GM18508 (cell line): ENCODE measurements around the gene SLC37A3.
"Not testable (repeated sequence)": the region's sequence is repeated elsewhere in the genome, so short reads cannot be mapped to it uniquely, and the experiment has no call there.

Source experiments
- ATAC-seq: cut with Tn5 transposase; IDR thresholded peaks from one replicate; pipeline ENCODE4 v1.9.1; 2021; ENCODE audit warnings: moderate number of reproducible peaks; ENCODE audit not compliant: insufficient read depth, unreplicated experiment

The SLC37A3 gene

DNA sequence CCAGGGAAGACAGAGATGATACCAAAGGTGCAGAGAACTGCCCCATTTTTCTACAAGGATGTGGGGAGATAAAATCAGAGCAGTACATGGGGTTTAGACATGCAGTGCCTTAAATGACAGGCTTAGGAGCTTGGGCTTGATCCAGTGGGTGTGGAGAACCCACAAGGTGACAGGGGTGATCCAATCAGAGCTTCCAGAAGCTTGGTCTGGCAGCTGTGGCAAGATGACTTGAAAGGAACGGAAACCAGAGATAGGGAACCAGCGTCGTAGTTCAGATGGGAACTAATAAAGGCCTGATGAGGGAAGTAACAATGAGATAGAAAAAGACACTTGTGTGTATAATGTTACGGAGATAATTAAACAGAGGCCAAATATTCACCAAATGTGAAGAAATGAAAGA is 80.7 kb downstream of the SLC37A3 start:
- no peak for ATAC-seq

DNA sequence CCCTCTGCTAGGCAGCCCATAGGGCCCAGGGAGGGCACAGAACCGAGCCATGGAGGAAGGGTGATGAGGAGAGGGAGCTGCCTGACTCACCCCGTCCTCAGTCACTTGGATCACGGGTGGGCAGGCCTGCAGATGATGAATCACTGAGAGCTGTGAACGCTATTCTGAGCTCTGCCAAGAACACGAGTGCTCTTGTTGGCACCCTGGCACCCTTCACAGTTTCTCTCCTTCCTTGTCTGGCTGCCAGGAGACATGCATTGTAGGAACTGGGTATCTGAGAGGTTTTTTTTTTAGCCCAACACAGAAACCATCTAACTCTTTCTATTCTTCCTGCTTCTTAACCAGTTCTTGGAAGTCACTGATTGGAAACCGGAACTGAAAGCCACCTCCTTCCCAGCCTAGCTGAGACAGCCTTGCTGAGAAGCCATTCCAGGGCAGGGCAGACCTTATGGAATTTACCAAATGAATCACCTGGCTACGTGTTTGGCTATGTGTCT is 82.1 kb downstream of the SLC37A3 start:
- no peak for ATAC-seq

DNA sequence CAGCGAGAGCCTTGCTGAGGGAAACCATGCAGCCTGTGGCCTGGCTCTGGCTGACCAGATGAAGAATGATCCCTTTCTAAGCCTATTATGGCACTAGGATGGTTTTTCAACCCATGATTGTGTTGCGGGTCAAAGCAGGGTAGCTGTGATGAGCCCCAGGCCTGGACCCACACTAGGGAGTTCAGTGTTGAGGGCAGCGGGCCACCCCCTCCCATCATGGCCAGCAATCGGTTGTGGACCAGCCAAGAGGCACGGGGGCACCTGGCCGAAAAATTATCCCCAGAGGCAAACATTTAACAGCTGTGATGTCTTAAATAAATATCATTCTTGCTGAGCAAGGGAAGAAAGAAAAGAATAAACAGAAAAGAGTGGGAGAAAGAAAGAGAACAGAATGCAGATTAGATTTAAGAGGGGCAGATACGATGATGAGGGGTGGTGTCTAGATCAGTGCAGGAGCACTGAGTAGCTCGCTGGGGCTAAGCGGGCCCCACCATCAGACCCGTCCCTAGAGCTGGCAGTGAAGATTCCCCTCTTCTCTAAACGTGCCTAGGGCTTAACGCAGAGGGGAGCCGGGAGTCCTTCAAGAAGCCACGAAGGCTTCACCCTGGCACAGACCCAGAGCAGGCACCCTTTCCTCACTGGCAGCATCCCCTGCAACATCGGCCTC is 82.7 kb downstream of the SLC37A3 start:
- ATAC-seq, result no peak

DNA sequence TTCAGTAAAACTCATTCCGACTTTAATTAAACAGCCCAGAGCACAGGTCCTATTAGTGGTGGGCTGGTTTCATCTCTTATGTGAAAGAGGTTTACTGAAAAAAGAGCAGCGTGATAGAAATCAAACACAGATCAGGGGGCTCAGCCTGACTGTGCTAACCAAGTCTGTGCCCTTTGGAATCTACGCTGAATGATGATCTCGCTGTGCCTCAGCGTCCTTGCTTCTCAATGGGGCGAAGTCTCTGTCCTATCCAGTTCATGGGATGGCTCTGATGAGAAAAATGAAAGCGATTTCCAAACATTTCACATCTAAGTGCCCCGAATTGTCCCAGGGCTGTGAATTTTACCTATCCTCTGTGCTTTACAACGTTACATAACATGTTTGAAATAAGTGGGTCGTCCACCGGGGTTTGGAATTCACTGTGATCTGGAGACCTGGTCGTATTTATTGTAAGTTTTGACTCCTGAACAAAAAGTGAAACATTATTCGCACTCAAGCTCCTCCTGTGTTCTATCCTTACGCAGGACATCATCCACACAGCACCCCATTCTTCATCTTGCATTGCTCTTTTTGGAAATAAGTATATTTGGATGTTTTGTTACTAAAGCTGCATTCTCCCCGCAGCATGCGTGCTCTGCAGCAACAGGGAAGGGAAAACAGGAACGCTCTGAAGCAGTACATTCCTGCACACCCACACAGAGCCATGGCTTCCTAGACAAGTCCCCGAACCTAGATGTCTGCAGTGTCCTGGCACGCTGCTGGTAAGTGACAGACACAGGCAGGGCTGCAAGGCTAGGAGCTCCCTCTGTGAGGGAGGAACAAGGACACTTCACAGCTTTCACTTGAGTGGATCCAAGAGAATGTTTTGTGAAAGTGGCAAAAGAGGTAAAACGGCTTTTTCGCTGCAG is 83.5 kb downstream of the SLC37A3 start:
- ATAC-seq, result no peak

DNA sequence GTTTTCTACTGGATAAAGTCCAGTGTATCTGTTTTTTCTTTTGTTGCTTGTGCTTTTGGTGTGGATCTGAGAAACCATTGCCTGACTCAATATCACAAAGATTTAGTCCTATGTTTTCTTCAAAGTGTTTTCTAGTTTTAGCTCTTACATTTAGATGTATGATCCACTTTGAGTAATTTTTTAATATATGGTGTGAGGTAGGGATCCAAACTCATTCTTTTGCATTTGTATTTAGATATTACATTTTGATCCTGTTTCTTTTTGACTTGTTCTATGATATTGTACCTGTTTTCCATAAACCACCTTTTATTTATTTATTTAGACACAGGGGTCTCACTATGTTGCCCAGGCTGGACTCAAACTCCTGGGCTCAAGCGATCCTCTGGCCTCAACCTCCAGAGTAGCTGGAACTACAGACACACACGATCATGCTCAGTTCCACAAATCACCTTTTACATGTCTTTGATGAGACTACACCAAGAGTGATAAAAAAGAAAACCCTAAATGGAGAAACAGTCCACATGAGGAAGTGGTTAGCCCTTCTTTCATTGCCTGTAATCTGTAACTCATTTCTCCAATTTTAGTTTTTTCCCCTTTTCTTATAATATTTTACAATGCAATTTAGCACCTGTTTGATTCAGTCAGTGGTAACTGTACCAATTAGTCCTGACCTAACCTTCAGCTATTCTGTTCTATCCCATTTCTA is 86.0 kb downstream of the SLC37A3 start:
- ATAC-seq, result no peak

DNA sequence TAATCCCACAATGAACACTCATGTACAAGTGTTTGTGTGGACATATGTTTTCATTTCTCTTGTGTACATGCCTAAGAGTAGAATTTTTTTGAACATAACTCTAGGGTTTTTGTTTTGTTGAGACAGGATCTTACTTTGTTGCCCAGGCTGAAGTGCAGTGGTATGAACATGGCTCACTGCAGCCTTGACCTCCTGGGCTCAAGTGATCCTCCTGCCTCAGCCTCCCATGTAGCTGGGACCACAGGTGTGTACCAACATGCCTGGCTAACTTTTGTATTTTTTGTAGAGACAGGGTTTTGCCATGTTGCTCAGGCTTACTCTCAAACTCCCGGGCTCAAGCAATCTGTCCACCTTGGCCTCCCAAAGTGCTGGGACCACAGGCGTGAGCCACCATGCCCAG is 87.2 kb downstream of the SLC37A3 start:
- ATAC-seq, result not testable (repeated sequence)

DNA sequence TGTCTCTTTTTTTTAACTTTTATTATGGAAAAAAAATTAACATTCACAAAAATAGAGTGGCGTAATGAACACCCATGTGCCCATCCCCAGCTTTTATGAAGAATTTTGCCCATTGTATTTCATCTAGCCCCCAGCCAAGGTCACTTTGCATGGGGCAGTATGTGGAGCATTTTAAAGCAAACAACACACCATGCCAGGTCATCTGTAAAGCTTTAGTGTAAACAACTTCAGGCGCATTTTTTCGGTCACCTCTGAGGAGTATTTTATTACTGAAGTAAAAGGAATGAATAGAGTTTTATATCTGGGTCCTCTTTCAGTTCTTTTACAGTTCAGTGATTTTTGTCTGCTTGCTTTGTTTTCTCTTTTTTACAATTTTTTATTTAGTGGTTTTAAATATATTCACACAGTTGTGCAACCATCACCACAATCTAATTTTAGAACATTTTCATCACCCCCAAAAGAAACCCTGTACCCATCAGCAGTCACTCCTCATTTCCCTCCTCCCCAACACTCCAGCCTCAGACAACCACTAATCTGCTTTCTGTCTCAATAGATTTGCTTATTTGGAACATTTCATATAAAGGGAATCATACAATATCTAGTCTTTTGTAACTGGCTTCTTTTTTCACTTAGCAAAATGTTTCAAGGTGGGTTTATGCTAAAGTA is 87.9 kb downstream of the SLC37A3 start:
- no peak for ATAC-seq

DNA sequence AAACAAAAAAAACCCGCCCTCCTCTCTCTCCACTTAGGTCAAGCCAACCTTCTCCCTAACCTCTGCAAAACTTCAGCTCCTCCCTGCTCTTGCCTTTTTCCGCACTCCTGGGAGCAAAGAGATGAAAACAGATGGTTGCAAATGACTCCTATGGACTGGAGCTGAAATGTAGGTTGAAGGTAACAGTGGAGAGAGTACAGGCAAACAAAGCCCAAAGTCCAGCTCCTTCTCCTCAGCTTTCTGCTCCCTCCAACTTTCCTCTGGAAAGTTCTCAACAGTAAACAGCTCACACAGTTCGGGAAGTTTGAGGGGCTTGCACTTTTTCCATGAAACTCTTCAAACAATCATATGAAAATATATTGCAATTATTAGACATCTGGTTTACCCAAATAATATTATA is 90.3 kb downstream of the SLC37A3 start:
- ATAC-seq, result no peak

DNA sequence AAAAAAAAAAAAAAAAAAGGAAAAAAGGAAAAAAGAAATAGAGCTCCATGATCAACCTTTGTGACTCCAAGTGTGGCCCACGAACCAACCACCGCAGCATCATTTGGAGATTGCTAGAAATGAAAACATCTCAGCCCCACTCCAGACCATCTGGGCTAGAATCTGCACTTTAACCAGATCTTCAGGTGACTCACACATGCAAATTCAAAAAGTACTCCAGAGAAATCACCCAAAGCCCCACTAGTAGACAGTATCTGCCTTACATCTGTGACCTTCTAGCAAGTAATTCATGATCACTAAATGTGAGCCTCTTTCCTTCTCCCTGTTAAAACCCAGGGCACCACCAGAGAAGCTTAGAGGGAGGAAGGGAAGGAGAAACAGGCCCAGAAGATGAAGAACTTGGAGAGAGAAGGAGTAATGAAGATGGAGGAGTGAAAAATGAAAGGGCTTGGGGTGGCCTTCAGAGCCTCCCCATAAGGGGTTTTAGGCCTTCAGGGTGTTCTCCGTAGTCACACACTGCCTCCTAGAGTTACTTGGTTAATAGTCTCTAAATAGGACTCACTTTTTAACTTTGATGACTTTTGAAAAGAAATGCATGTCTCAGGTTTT is 94.0 kb downstream of the SLC37A3 start:
- ATAC-seq, result no peak

DNA sequence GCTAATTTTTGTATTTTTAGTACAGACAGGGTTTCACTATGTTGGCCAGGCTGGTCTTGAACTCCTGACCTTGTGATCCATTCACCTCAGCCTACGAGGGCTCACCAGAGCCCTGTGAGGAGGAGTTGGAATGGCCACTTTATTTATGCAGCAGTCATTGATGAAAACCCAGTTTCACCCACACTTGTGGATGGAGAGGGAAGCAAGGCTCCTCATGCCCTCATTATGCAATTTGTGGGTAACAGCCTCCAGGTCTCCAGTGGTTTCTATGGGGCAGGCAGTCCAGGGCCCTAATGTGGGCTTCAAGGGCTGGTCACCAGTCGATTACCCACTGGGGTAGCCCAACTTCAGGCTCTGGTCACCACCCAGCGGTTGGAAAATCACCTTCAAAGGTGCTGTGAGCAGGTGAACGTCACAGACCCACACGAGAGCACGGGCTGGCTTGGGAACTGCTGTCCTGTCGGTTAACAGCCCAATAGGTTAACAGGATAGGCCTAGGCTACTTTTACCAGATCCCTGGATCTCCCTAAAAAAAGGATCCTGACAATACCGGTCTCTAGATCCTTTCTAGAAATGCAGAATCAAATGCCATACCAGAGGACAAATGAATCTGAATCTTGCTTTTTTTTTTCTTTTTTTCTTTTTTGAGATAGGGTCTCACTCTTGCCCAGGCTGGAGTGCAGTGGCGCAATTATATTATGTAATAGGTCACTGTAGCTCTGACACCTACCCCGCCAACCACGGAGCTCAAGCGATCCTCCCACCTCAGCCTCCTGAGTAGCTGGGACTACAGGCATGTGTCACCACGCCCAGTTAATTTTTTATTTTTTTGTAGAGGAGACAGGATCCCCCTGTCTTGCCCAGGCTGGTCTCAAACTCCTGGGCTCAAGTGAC is 97.8 kb downstream of the SLC37A3 start:
- no peak for ATAC-seq

DNA sequence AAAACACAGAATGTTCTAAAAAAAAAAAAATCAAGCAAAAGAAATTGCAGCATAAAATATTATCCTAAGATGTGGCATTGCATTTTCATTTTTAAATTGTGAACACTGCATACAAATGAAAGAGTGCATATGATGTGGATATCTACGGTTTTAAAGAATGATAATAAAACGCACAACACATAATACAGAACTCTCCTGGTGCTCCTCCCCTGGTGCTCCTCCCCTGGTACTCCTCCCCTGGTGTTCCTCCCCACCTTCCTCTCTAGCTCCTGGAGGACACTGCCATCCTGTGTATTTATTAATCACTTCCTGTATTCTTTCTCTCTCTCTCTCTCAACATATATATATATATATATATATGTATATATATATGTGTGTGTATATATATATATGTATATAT is 100.1 kb downstream of the SLC37A3 start:
- no peak for ATAC-seq

DNA sequence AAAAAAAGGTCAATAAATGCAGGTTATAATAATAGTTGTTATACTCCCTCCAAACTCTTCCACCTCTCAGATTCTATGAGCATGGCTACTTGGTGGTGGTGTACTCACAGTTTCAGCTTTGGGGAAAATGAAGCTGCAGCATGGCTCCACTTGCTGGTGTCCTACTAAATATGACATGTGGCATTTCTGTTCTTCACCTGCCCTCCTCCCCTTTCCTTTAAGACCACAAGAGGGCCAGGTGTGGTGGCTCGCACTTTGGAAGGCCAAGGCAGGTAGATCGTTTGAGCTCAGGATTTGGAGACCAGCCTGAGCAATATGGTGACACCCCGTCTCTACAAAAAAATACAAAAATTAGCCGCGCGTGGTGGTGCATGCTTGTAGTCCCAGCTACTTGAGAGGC is 101.1 kb downstream of the SLC37A3 start:
- ATAC-seq, result no peak

DNA sequence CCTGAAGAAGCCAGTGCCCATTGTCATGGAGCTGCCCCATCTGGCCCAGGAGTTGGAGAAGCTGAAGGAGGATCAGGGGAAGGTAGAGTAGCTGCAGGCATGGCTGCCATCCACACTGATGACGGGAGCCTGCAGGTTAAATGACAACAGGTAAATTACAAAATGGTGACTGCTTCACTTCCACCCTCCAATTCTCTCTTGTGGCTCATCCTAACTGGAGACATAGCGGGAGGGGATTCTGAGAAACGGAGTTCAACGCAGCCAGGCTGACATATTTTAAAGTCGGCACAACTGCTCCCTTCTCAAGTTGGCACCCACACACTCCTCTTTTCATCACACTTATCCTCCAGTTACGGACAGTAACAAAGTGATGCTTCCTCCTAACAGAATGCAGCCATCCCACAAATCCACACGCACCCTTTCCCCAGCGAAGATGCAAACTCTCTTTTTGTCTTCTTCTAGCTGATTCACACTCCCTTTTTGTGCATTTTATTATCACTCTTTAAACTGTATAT is 103.0 kb downstream of the SLC37A3 start:
- ATAC-seq, result no peak

DNA sequence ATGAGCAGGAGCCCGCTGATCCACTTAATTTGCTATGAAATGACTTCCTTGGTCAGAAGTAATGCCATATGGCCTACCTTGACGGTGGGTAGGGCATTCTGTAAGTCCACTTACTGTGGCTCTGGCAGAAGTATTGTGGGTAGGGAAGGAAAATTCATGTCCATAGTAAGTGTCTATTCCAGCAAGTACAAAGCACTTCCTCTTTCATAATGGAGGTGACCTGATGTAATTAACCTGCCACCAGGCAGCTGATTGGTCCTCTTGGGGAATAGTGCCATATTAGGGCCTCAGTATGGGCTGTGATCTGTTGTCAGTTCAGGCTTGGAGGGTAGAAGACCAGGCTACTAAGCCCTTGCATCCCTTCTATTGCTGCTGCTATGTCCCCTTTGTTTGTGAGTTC is 103.9 kb downstream of the SLC37A3 start:
- ATAC-seq, result no peak

DNA sequence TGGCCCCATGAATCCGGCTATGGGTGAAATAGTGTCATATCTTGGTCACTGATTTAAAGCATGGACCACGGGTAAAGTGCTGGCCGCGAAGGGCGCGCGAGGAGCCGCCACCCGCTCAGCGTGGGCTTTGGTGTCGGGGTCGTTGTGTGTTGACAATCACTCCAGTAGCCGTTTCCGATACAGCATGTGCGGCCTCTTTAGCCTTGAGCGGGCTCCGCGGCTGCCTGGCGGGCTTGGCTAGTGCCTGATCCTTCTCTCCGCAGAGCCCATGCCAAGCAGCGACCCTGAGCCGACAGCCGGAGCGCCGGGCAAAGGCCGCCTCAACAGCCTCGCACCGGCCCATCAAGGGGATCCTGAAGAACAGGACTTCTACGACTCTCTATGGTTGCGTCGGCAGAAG is 105.9 kb downstream of the SLC37A3 start:
- ATAC-seq, result no peak

DNA sequence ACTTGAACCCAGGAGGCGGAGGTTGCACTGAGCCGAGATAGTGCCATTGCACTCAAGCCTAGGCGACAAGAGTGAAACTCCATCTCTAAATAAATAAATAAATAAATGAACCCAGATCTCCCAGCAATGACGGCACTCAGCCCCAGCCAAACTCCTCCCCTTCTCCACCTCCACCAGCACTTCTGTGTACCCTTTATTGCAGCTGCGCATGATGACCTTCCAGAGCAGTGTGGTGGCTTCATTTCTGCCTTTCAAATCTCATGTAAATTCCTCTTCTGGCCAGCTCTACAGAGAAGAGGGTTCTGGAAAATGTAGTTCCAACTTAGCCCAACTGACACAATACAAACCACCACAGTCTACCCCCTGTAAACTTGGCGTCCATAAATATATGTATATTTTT is 108.5 kb downstream of the SLC37A3 start:
- no peak for ATAC-seq

DNA sequence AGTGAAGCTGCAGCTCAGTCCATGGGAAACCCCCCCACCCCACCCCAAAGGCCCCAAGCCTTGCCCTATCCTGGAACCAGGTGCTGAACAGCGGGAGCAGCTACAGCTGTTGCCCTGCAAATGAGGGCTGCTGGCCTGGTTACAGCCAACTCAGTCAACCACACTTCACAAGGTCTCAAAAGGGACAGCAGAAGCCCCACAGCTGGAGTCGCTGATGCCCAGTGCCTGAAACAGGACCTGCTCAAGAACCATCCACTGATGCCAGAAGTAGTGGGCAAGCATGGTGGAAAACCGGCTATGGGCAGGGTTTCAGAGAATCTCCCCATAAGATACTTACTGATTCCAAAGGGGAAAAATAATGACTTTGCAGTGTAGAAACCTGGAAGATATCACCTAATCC is 110.3 kb downstream of the SLC37A3 start:
- ATAC-seq, result no peak

DNA sequence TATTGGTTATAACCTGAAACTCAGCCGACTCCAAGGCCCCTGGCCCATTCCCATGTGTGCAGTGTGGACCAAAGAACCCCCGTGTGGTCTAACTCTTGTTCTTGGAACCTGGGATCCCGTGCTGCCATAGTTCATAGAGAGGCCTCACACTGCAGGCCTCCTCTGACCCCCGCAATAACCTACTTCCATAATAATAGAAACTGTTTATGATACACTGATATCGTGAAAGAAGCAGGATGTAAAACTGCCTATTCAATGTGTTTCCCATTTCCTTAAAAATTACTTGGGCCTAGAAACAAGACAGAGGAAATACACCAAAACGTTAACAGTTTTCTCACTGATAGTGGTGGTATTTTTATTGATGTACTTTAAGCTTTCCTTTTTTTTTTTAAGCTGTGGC is 112.4 kb downstream of the SLC37A3 start:
- ATAC-seq, result no peak

DNA sequence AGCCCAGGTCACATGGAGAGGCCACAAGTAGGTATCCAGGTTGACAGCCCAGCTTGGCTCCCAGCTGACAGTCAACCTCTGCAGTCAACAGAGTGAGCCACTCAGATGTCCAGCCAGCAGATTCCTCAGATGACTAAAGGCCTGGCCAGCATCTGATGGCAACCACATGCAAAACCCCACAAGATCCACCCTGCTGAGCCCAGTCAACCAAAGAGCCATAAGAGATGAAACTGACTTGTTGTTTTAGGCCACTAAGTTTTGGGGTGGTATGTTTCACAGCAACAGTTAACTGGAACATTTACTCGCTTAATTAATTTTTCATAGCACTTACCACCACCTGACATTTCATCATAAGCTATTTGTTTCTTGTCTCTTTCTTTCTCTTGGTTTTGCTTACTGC is 114.3 kb downstream of the SLC37A3 start:
- no peak for ATAC-seq
